Body of pancreas (tissue), 4 donors: ENCODE data around the gene GNB5.

Source experiments
- CTCF ChIP-seq, 7 experiments: fragments of 450-650 bp in 4 of 7; fragments of 200-600 bp in 3 of 7; sonication (generic) in 3 of 7; IDR thresholded peaks; one replicate each; pipeline ENCODE4 v1.5.1; 2016 to 2019; ENCODE audit warnings: antibody characterized with exemption in 7 of 7
- POLR2A ChIP-seq, 3 donors: fragments of 450-650 bp; IDR thresholded peaks; one replicate each; pipeline ENCODE4 v1.6.1; 2016; ENCODE audit warnings: antibody characterized with exemption in 3 of 3, mild to moderate bottlenecking in 2 of 3

DNA sequence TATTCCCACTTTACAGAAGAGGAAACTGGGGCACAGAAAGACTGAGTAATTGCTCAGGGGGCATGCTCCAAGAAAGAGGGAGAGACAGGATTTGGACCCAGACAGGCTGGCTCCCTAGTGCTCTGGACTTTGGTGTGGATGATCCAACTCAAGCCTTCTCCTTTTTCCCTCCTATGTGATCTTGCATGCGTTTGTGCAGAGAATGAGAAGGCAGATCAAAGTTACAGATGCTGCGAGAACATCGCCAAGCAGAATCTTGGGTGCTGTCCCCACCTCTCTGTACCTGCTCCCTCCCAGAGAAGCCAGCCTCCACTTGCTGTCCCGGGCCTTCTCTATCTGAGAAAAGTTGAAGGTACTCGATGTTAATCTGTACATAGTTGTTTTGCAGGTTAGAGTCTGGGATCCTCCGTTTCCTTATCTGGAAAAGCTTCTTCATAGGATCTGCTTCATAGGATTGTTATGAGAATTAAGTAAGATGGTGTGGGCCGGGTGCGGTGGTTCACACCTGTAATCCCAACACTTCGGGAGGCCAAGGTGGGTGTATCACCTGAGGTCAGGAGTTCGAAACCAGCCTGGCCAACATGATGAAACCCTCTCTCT is 10.2 kb downstream of the GNB5 start:
- no peak for TF ChIP-seq POLR2A (IDR thresholded peaks at IDR 0.05)
- no peak for TF ChIP-seq CTCF (IDR thresholded peaks at IDR 0.05)
